ENCODE data around the gene ABHD8.

The ABHD8 gene

DNA sequence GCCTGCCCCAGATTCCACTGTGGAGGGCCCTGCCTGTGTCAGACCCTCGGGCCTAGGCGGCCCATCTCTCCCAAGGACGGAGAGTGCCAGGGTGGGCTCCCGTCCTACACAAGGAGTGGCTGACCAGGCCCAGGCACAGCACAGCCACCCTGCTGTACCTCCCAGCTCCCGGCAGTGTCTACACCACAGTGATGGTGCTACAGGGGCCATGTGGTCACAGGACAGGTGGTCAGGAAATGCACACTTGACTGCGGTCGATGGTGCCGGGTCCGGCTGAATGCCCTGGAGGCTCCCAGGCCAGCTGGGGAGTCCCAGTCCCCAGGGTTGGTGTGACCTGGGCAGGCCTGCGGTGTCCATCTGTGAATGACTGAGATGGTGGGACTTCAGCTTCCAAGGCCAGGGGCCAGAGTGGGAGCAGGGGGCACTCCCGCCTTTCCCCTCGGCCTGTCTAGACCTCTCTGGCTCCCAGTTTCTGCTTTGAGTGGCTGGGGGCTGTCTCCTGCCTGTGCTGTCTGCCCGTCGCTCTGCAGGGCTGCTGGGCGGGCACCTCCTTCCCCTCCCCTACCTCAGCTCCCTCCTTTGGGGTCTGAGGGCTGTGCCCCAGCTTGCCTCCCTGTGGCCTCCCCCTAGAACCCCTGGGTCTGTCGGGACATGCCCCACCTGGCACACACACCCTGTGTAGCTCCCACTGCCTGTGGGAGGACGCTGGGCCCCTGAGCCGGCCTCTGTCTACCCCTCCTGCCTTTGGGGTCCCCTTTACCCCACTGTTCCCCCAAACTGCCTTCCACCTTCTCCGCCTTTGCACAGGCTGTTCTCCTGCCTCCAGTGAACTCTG lies 18.6 kb upstream of the ABHD8 start:
- DNase-seq (ENCODE audit: low spot score) = no peak

GRCh38 chr19:17320435-17320834 lies 17.2 kb upstream of the ABHD8 start:
- DNase-seq (ENCODE audit: low spot score) = no peak

GRCh38 chr19:17319473-17320238 lies 16.4 kb upstream of the ABHD8 start:
- DNase-seq (ENCODE audit: low spot score) = no peak

- no peak for DNase-seq (ENCODE audit: low spot score)
Measured at GRCh38 chr19:17318966-17319365, 15.7 kb upstream of the ABHD8 start.

DNA sequence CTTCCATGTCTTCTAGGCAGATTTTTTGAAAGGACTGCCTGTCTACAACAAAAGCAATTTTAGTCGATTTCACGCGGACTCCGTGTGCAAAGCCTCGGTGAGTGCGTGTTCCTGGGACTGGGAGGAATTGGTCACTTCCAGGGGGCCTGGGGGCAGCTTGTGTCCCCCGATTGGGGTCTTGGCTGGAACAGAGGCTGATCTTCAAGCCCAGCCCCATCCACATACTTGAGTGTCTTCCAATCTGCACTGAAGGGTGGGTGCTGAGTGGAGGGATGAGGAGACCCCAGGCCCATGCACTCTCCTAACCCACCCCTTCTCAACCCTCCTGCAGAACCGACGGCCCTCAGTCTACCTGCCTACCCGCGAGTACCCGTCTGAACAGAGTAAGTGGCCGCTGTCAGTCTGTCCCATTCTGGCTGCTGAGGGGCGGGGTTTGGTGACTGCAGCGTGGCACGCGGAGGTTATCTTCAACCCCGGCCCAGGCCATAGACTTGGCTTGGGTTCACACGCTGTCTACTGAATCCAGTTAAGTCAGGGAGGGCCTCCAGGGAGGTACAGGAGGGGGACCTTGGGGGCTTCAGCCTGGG lies 10.9 kb upstream of the ABHD8 start:
- DNase-seq (ENCODE audit: low spot score) = no peak

GRCh38 chr19:17312189-17313113 lies 9.2 kb upstream of the ABHD8 start:
- no peak for DNase-seq (ENCODE audit: low spot score)

- DNase-seq (ENCODE audit: low spot score) = no peak
Measured at GRCh38 chr19:17311455-17312188, 8.4 kb upstream of the ABHD8 start.

- no peak for DNase-seq (ENCODE audit: low spot score)
Measured at GRCh38 chr19:17309965-17310461, 6.8 kb upstream of the ABHD8 start.

DNA sequence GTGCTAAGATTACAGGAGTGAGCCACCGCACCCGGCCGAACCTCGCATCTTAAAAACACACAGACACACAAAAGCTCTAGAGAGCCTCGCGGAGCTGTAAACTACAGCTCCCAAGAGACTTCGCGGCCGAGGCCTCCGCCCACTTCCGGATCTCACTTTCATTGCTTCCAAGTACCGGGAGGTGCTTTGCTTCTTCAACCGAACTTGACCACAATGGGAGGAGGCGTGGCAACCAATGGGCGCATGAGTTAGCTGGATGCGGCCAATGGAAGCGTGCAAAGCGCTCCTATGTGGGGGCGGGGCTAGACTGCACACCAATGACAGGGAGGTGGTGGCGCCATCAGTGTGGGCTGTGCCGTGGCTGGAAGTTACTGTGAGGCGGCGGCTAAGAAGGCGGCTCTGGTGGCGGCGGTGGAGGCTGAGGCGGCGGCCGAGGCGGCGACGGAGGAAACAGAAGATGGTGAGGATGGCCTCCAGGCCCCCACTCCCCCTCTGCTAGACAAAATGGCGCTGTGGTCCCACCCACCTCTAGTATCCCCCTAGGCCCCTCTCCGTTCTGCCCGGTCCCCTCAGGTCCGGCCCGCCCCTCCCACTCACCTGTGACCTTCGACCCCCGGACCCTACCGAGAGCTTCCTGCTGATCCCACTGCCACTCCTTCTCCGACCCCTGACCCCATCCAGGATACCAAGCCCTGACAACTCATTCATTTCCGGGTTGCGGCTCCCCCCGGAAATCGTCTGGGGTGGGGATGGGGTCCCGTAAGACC lies 6.2 kb upstream of the ABHD8 start, which contains the start of gene DDA1:
Gene DDA1, plus strand, starts transcription at position 366 of the 767 bp plus-strand sequence. Its CDS starts 92 bp downstream, at position 458.
- peak; percentile 99 for DNase-seq (ENCODE audit: low spot score)

DNA sequence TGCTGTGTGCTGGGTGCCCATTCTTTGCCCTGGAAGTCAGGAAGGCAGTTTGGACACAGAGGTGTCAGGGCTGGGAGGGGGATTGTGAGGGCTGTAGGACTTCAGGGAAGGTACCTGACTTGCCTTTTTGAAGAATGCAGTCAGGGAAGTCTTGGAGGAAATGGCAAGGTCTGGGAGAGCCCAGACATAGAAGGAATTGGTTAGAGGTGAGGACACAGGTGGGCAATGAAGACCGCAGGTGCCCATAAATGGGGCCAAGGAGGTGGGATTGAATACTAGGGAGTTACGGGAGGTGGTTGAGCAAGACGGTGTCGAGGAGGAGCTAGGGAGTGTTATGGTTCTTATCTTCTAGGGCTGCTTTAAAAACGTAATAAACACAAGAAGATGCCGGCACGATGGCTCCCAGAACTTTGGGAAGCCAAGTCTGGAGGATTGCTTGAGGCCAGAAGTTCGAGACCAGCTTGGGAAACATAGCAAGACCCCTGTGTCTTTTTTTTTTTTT lies 4.7 kb upstream of the ABHD8 start:
- no peak for DNase-seq (ENCODE audit: low spot score)

DNA sequence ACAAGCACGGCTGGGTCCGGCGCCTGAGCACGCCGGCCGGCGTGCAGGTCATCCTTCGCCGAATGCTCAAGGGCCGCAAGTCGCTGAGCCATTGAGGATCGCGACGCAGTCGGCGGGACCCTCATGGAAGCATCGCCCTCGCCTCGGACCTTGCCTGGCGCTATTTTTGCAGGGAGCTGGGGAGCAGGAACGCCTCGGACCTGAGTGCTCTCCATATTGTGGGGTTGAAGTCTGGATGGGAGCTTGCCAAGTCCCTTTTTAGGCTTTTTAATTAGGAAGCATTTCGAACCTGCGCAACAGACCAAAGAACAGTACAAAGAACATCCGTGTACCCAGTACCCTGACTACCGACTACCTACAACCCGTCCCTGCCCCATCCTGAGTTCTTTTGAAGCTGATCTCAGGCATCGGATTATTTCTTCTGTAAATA lies 3.1 kb upstream of the ABHD8 start:
- DNase-seq (ENCODE audit: low spot score) = no peak

GRCh38 chr19:17305517-17306284 lies 2.5 kb upstream of the ABHD8 start, which contains the start of gene MRPL34:
Gene MRPL34, plus strand, starts transcription at chr19:17305872. Its CDS starts 21 bp downstream, at chr19:17305893.
- DNase-seq (ENCODE audit: low spot score) = peak; percentile 99

- DNase-seq (ENCODE audit: low spot score) = no peak
Measured at GRCh38 chr19:17305216-17305516, 1.9 kb upstream of the ABHD8 start.

GRCh38 chr19:17304386-17305215 lies 1.4 kb upstream of the ABHD8 start:
- DNase-seq (ENCODE audit: low spot score) = peak; percentile 44

DNA sequence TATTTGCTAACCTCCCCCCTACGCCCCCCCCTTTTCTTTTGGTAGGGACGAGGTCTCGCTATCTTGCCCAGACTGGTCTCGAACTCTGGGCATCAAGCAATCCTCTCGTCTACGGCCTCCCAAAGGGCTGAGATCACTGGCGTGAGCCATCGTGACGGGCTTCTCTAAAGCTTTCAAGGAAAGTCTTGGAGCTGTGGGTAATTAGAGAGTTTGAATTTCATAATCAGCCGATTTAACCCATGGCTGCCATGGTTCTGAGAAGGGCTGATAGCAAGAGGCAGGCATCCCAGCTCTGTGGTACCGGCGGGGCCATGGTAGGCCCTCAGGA lies 679 bp upstream of the ABHD8 start:
- no peak for DNase-seq (ENCODE audit: low spot score)

- DNase-seq (ENCODE audit: low spot score) = no peak
Measured at GRCh38 chr19:17302391-17303166, 646 bp downstream of the ABHD8 start.

GRCh38 chr19:17300992-17301619 lies 2.1 kb downstream of the ABHD8 start:
- no peak for DNase-seq (ENCODE audit: low spot score)
